Left ventricle myocardium inferior (tissue), 1 donor: ENCODE results near the gene DNAL1. TPM values are rescaled to one million over a fixed set of nuclear protein-coding genes. Genes with fewer than 3 reads are reported as not detected.

ENCODE experiments used
- DNase-seq: peaks from one replicate; pipeline ENCODE4 v3.0.0-alpha.2; 2020
- H3K27ac ChIP-seq: fragments of 200-600 bp; replicated peaks from 2 replicates; pipeline ENCODE4 v1.8.0; 2021
- H3K27me3 ChIP-seq: fragments of 200-600 bp; 2 replicates; pipeline ENCODE4 v1.8.0; 2021; ENCODE audit warnings: low read depth
- H3K36me3 ChIP-seq: fragments of 200-600 bp; 2 replicates; pipeline ENCODE4 v1.8.0; 2021
- H3K4me1 ChIP-seq: fragments of 200-600 bp; 2 replicates; pipeline ENCODE4 v1.8.0; 2021
- H3K4me3 ChIP-seq: fragments of 200-600 bp; 2 replicates; pipeline ENCODE4 v1.8.0; 2021; ENCODE audit warnings: mild to moderate bottlenecking, moderate library complexity
- H3K9me3 ChIP-seq: fragments of 200-600 bp; replicated peaks from 2 replicates; pipeline ENCODE4 v1.8.0; 2021
- CTCF ChIP-seq: fragments of 200-600 bp; IDR thresholded peaks from 2 replicates; pipeline ENCODE4 v1.8.0; 2021; ENCODE audit warnings: antibody characterized with exemption, mild to moderate bottlenecking, borderline replicate concordance
- intact Hi-C: fragments of 100-400 bp; cut with micrococcal nuclease; formaldehyde crosslinking; loops from one replicate; pipeline ENCODE4 v1.11.0; 2022
- total RNA-seq: library from RNA; stranded (reverse); fragmentation: NEBNext Ultra II Directional; extraction: Animal tissue kit (Norgen Biotek cat#: 25700); gene quantifications from one replicate; pipeline ENCODE4 v1.2.1, GENCODE V29; 2021
- donor health status: DM: no; HTN: yes; CAD: no; lungs with severe emphysema.

Gene DNAL1
- total RNA-seq, 1 donor from 2014 or later, result 15.2 TPM

- no peak for DNase-seq
- Histone ChIP-seq H3K27me3 (no peaks in the 10 kb centered on the region), H3K4me3 (no peak overlapping the region), H3K27ac (no peak overlapping the region), H3K9me3 (no peaks in the 10 kb centered on the region), H3K4me1 (peaks cover 4% of the 10 kb centered on the region), H3K36me3 (peaks cover 23% of the 10 kb centered on the region)
- intact Hi-C loops, result no loop called here
- no peak for TF ChIP-seq CTCF
These were observed 17.1 kb downstream of the DNAL1 start for GRCh38 chr14:73661872-73662271.

DNA sequence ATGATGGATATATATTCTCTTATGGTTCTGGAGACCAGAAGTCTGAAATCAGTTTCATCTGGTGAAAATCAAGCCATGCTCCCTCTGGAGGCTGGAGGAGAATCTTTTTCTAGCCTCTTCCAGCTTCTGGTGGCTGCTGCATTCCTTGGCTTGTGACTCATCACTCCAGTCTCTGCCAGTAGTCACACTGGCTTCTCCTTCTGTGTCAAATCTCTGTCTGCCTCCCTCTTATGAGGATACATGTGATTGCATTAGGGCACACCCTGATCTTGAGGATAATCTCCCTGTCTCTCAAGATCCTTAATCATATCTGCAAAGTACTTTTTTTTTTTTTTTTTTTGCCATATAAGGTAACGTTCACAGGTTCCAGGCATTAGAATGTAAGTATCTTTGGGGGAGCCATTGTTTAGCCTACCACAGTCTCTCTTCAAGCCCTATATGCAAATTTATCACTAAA, 17.7 kb downstream of the DNAL1 start:
- Histone ChIP-seq H3K27ac (no peak overlapping the region), H3K27me3 (no peaks in the 10 kb centered on the region), H3K36me3 (peaks cover 23% of the 10 kb centered on the region), H3K9me3 (no peaks in the 10 kb centered on the region), H3K4me3 (no peak overlapping the region), H3K4me1 (peaks cover 4% of the 10 kb centered on the region)
- intact Hi-C loops, result no loop called here
- no peak for DNase-seq
- no peak for TF ChIP-seq CTCF

DNA sequence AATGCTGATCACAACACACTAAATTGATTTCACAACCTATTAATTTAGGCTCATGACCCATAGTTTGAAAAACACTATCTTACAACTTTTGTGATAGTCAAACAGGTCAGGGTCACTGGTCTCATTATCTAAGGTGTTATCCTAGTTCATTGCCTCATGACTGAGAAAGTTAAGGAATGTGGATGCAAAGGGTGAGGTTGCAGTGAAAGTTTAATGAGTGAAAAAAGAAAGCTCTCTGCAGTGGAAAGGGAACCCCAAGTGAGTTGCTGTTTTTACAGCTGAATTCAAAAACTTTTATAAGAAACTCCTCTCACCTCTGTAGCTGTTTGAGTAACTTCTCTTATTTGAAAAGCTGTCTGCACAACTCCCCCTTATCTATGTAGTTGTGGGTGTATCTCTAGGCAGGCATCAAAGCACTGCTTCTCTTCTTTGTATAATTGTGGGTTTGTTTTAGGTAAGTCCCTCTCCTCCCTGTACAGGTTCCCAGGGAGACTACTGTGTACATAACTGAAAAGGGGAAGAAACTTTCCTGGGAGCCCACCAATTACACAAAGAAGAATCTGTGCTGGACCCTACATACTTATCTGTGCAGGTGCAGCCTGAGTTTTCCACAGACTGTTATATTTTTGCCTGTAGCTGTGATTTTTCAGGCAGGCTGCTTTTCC, 18.9 kb downstream of the DNAL1 start:
- no peaks in the 10 kb centered on the region for H3K27me3 ChIP-seq
- no peak overlapping the region for H3K4me3 ChIP-seq
- intact Hi-C loops, result no loop called here
- no peak for DNase-seq
- H3K36me3 ChIP-seq, result peaks cover 23% of the 10 kb centered on the region
- no peaks in the 10 kb centered on the region for H3K9me3 ChIP-seq
- H3K4me1 ChIP-seq, result peaks cover 4% of the 10 kb centered on the region
- no peak overlapping the region for H3K27ac ChIP-seq
- no peak for TF ChIP-seq CTCF

DNA sequence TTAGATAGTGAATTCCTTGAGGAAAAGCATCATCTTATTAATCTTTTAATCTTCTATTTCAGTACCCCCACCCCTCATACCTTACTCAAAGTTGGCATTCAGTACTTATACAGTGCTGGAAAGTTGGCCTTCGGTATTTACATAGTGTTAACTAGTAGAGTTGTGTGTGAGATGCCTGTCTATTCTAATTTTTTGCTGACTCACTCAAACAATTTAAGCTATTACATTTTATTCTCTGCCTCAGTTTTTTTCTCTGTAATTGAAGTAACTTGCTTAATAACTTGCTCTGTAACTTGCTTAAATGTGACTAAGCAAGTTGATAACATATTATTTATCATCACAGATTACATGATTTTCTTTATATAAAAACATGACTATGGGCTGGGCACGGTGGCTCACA, 20.3 kb downstream of the DNAL1 start:
- H3K27ac ChIP-seq, result no peak overlapping the region
- DNase-seq, result no peak
- no peaks in the 10 kb centered on the region for H3K27me3 ChIP-seq
- no peak for TF ChIP-seq CTCF
- intact Hi-C loops, result no loop called here
- H3K4me3 ChIP-seq, result no peak overlapping the region
- peaks cover 22% of the 10 kb centered on the region for H3K36me3 ChIP-seq
- H3K4me1 ChIP-seq, result peaks cover 4% of the 10 kb centered on the region
- H3K9me3 ChIP-seq, result no peaks in the 10 kb centered on the region

GRCh38 chr14:73666583-73666982, 21.8 kb downstream of the DNAL1 start:
- no peak for TF ChIP-seq CTCF

More at GRCh38 chr14:73666583-73666982, 21.8 kb downstream of the DNAL1 start:
- H3K4me3 ChIP-seq, result no peak overlapping the region
- H3K27me3 ChIP-seq, result no peaks in the 10 kb centered on the region
- peaks cover 4% of the 10 kb centered on the region for H3K4me1 ChIP-seq
- no peak for DNase-seq
- H3K9me3 ChIP-seq, result no peaks in the 10 kb centered on the region
- no peak overlapping the region for H3K27ac ChIP-seq
- peaks cover 16% of the 10 kb centered on the region for H3K36me3 ChIP-seq
- intact Hi-C loops, result no loop called here
